ENCODE data around the gene A1CF. TPM values are rescaled to one million over a fixed set of nuclear protein-coding genes. Genes with fewer than 3 reads are reported as not detected.
"Not testable (repeated sequence)": the region's sequence is repeated elsewhere in the genome, so short reads cannot be mapped to it uniquely, and the experiment has no call there.

The A1CF gene
- total RNA-seq, 1 experiment from 2014 or later: not detected

- H3K4me1 ChIP-seq (replicated peaks; ENCODE audit: insufficient read depth): no peaks in the 10 kb centered on the region
- intact Hi-C loops (cut with micrococcal nuclease; ENCODE audit: unreplicated experiment): no loop called here
- BruUV-seq (replicated peaks): no TSS peak
- H3K27ac ChIP-seq: no peak overlapping the region
- H3K79me2 ChIP-seq (ENCODE audit: low read depth): no peaks in the 10 kb centered on the region
- no peak for DNase-seq
- H3K4me2 ChIP-seq: no peak overlapping the region
- H2AFZ ChIP-seq: no peak overlapping the region
- H3K9me3 ChIP-seq (ENCODE audit: insufficient read depth, low read depth): no peaks in the 10 kb centered on the region
- no peaks in the 10 kb centered on the region for H3K27me3 ChIP-seq (ENCODE audit: insufficient read depth, low read depth)
- POLR2A ChIA-PET (ENCODE audit: unreplicated experiment): no interaction called here
- no peaks in the 10 kb centered on the region for H3F3A ChIP-seq (ENCODE audit: insufficient read depth, low read depth)
- no peak overlapping the region for H3K4me3 ChIP-seq
- TF ChIP-seq EZH2 (IDR thresholded peaks at IDR 0.05; ENCODE audit: low read depth) (no peak), CTCF (conservative IDR thresholded peaks at IDR 0.05) (no peak)
- no peaks in the 10 kb centered on the region for H3K36me3 ChIP-seq (ENCODE audit: low read depth)
- CTCF ChIA-PET: no interaction called here
- H4K20me1 ChIP-seq (ENCODE audit: insufficient read depth): no peaks in the 10 kb centered on the region
- no peaks in the 10 kb centered on the region for H3K9me2 ChIP-seq (ENCODE audit: insufficient read depth)
These were observed 42.7 kb upstream of the A1CF start for GRCh38 chr10:50928190-50928552.

- H2AFZ ChIP-seq: no peak overlapping the region
- H3K4me1 ChIP-seq (replicated peaks; ENCODE audit: insufficient read depth): no peaks in the 10 kb centered on the region
- no peak for DNase-seq
- no peaks in the 10 kb centered on the region; the same call in 1 of the 2 replicates for H3K9me3 ChIP-seq (ENCODE audit: insufficient read depth, low read depth)
- H3K9me2 ChIP-seq (ENCODE audit: insufficient read depth): no peaks in the 10 kb centered on the region
- ChIA-PET POLR2A (ENCODE audit: unreplicated experiment) (interaction anchor here (0.7 kb wide), 1 partner anchor 109 kb away, joined by 5 read pairs; no protein-coding TSS in a partner anchor), CTCF (no interaction called here)
- no peak overlapping the region for H3K4me3 ChIP-seq
- H3K27me3 ChIP-seq (ENCODE audit: insufficient read depth, low read depth): no peaks in the 10 kb centered on the region
- H3K27ac ChIP-seq: no peak overlapping the region
- no peaks in the 10 kb centered on the region for H3K79me2 ChIP-seq (ENCODE audit: low read depth)
- H3K4me2 ChIP-seq: no peak overlapping the region
- no peaks in the 10 kb centered on the region for H4K20me1 ChIP-seq (ENCODE audit: insufficient read depth)
- no peaks in the 10 kb centered on the region for H3K36me3 ChIP-seq (ENCODE audit: low read depth)
- no TSS peak for BruUV-seq (replicated peaks)
- intact Hi-C loops (cut with micrococcal nuclease; ENCODE audit: unreplicated experiment): no loop called here
- H3F3A ChIP-seq (ENCODE audit: insufficient read depth, low read depth): no peaks in the 10 kb centered on the region
- TF ChIP-seq EZH2 (IDR thresholded peaks at IDR 0.05; ENCODE audit: low read depth) (no peak), CTCF (conservative IDR thresholded peaks at IDR 0.05) (no peak)
These were observed 42.2 kb upstream of the A1CF start for GRCh38 chr10:50927522-50928189.

GRCh38 chr10:50923471-50923870 lies 38.0 kb upstream of the A1CF start:
- H3K4me3 ChIP-seq; H3K36me3 ChIP-seq (ENCODE audit: low read depth); DNase-seq; intact Hi-C loops (cut with micrococcal nuclease; ENCODE audit: unreplicated experiment); H3K27ac ChIP-seq; POLR2A ChIA-PET (ENCODE audit: unreplicated experiment); H3K79me2 ChIP-seq (ENCODE audit: low read depth); CTCF ChIA-PET; BruUV-seq (replicated peaks); H4K20me1 ChIP-seq (ENCODE audit: insufficient read depth); H3K4me1 ChIP-seq (replicated peaks; ENCODE audit: insufficient read depth); H3K9me2 ChIP-seq (ENCODE audit: insufficient read depth); H2AFZ ChIP-seq; H3K9me3 ChIP-seq (ENCODE audit: insufficient read depth, low read depth); H3K4me2 ChIP-seq; H3F3A ChIP-seq (ENCODE audit: insufficient read depth, low read depth); H3K27me3 ChIP-seq (ENCODE audit: insufficient read depth, low read depth): not testable (repeated sequence)

- intact Hi-C loops (cut with micrococcal nuclease; ENCODE audit: unreplicated experiment): no loop called here
- Histone ChIP-seq H3K27ac (no peak overlapping the region), H3K27me3 (ENCODE audit: insufficient read depth, low read depth) (no peaks in the 10 kb centered on the region), H4K20me1 (ENCODE audit: insufficient read depth) (no peaks in the 10 kb centered on the region), H3K4me1 (replicated peaks; ENCODE audit: insufficient read depth) (no peaks in the 10 kb centered on the region), H3K9me2 (ENCODE audit: insufficient read depth) (no peaks in the 10 kb centered on the region), H3K79me2 (ENCODE audit: low read depth) (no peaks in the 10 kb centered on the region), H3K9me3 (ENCODE audit: insufficient read depth, low read depth) (no peaks in the 10 kb centered on the region; the same call in 1 of the 2 replicates), H3F3A (ENCODE audit: insufficient read depth, low read depth) (no peaks in the 10 kb centered on the region), H3K4me3 (no peak overlapping the region), H3K4me2 (no peak overlapping the region), H2AFZ (no peak overlapping the region), H3K36me3 (ENCODE audit: low read depth) (no peaks in the 10 kb centered on the region)
- TF ChIP-seq CTCF (conservative IDR thresholded peaks at IDR 0.05): no peak
- TF ChIP-seq EZH2 (IDR thresholded peaks at IDR 0.05; ENCODE audit: low read depth): no peak
- ChIA-PET POLR2A (ENCODE audit: unreplicated experiment) (no interaction called here), CTCF (no interaction called here)
- no TSS peak for BruUV-seq (replicated peaks)
- no peak for DNase-seq
These were observed 33.6 kb upstream of the A1CF start for GRCh38 chr10:50919010-50919409.
